ENCODE measurements around the gene PLA2R1. TPM values are rescaled to one million over a fixed set of nuclear protein-coding genes. Genes with fewer than 3 reads are reported as not detected.
"Not testable (repeated sequence)": the region's sequence is repeated elsewhere in the genome, so short reads cannot be mapped to it uniquely, and the experiment has no call there.

The PLA2R1 gene
- total and polyA plus RNA-seq, 7 experiments from 2014 or later = not detected

DNA sequence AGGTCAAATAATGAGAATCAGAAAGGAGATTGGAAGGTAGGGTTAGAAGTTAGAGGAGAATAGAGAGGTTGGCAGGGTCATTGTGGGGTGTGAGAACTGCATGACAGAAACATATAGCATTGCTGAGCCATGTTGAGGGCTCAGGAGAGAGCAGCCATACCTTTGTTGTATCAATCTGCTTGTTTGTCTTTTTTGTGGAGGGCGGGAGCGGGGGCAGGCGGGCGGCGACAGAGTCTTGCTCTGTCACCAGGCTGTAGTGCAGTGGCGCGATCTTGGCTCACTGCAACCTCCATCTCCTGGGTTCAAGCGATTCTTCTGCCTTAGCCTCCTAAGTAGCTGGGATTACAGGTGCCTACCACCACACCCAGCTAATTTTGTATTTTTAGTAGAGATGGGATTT, 23.8 kb downstream of the PLA2R1 start:
- H3K4me3 Mint-ChIP-seq; H3K4me1 ChIP-seq (ENCODE audit: control insufficient read depth in 2 of 2, insufficient read depth in 2 of 2, low read length in 2 of 2); H3K27ac ChIP-seq (ENCODE audit: low read depth, low read length); H3K36me3 ChIP-seq (ENCODE audit: control insufficient read depth in 2 of 3, insufficient read depth in 3 of 3, low read length in 3 of 3); CTCF ChIA-PET; H3K36me3 Mint-ChIP-seq; DNase-seq; POLR2A ChIA-PET; H3K9me3 Mint-ChIP-seq; ATAC-seq; H3K27me3 ChIP-seq (ENCODE audit: control insufficient read depth in 2 of 2, insufficient read depth in 2 of 2, low read length in 2 of 2); H3K27ac Mint-ChIP-seq; H3K4me3 ChIP-seq (ENCODE audit: low read length); intact Hi-C loops (cut with micrococcal nuclease); H3K9me3 ChIP-seq (ENCODE audit: control insufficient read depth in 2 of 3, low read length in 3 of 3); H3K4me1 Mint-ChIP-seq: not testable (repeated sequence)
- H3K27me3 Mint-ChIP-seq = peaks cover 0 to 20% (median 8%) of the 10 kb centered on the region in 5 donors

DNA sequence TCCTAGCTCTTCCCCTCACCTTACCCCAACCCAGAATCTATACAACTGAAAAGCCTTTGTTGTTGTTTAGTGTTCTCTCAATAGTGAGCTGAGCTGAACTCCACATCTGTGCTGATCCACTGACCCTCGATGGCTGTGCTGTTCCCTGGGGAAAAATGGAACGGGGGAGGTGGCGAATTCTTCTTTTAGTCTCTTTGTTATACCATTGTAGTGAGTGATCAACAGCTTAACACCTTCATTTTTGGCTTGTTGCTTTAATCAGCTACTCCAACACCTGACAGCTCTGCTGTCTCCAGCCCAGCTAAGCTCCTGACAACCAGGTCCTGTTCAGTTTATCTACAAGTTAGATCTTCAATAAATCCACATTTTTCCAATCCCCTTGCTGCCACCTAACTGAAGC, 25.7 kb downstream of the PLA2R1 start:
- intact Hi-C loops (cut with micrococcal nuclease) = no loop called here
- no peaks in the 10 kb centered on the region for H3K36me3 ChIP-seq (ENCODE audit: control insufficient read depth in 2 of 3, insufficient read depth in 3 of 3, low read length in 3 of 3)
- H3K36me3 Mint-ChIP-seq = no peaks in the 10 kb centered on the region
- POLR2A ChIA-PET = no interaction called here
- H3K4me1 ChIP-seq (ENCODE audit: control insufficient read depth in 2 of 2, insufficient read depth in 2 of 2, low read length in 2 of 2) = no peaks in the 10 kb centered on the region
- H3K9me3 Mint-ChIP-seq = no peaks in the 10 kb centered on the region
- peaks cover 0 to 7% (median 4%) of the 10 kb centered on the region in 5 donors for H3K27me3 Mint-ChIP-seq
- H3K27ac ChIP-seq (ENCODE audit: low read depth, low read length) = no peak overlapping the region
- no peak overlapping the region for H3K4me3 Mint-ChIP-seq
- no peak overlapping the region for H3K4me3 ChIP-seq (ENCODE audit: low read length)
- H3K27me3 ChIP-seq (ENCODE audit: control insufficient read depth in 2 of 2, insufficient read depth in 2 of 2, low read length in 2 of 2) = peaks cover 0 to 7% of the 10 kb centered on the region in 2 donors
- H3K9me3 ChIP-seq (ENCODE audit: control insufficient read depth in 2 of 3, low read length in 3 of 3) = no peaks in the 10 kb centered on the region
- peaks cover 0 to 2% (median 0%) of the 10 kb centered on the region in 7 donors for H3K4me1 Mint-ChIP-seq
- ATAC-seq (no peak), DNase-seq (no peak)
- H3K27ac Mint-ChIP-seq = no peak overlapping the region
- CTCF ChIA-PET = no interaction called here

DNA sequence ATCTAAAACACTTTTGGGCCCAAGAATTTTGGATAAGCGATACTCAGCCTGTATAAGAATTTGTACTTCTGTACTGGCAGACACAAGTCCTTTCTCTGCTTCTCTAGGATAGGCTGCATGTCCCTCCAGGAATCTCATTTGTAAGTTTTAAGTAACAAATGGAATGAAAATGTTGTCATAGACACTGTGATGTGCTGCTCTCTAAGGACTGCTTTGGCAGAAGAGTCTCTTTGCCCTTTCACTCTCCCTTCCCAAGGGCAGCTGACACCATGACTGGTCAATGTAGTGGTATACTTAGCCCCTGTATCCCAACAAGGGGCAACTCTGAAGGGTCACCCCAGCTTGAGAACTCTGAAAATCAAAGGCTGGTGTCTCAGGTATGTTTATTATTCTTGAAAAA, 27.3 kb downstream of the PLA2R1 start:
- Histone ChIP-seq H3K36me3 (ENCODE audit: control insufficient read depth in 2 of 3, insufficient read depth in 3 of 3, low read length in 3 of 3) (no peaks in the 10 kb centered on the region), H3K27me3 (ENCODE audit: control insufficient read depth in 2 of 2, insufficient read depth in 2 of 2, low read length in 2 of 2) (peaks cover 0 to 7% of the 10 kb centered on the region in 2 donors), H3K4me3 (ENCODE audit: low read length) (no peak overlapping the region), H3K9me3 (ENCODE audit: control insufficient read depth in 2 of 3, low read length in 3 of 3) (no peaks in the 10 kb centered on the region), H3K4me1 (ENCODE audit: control insufficient read depth in 2 of 2, insufficient read depth in 2 of 2, low read length in 2 of 2) (no peaks in the 10 kb centered on the region), H3K27ac (ENCODE audit: low read depth, low read length) (no peak overlapping the region)
- Mint-ChIP-seq H3K27ac (no peak overlapping the region), H3K36me3 (no peaks in the 10 kb centered on the region), H3K4me3 (no peak overlapping the region), H3K27me3 (peaks cover 0 to 4% (median 0%) of the 10 kb centered on the region in 5 donors), H3K4me1 (no peaks in the 10 kb centered on the region), H3K9me3 (no peaks in the 10 kb centered on the region)
- ChIA-PET CTCF (no interaction called here), POLR2A (no interaction called here)
- no peak for ATAC-seq
- intact Hi-C loops (cut with micrococcal nuclease) = no loop called here
- DNase-seq = no peak

DNA sequence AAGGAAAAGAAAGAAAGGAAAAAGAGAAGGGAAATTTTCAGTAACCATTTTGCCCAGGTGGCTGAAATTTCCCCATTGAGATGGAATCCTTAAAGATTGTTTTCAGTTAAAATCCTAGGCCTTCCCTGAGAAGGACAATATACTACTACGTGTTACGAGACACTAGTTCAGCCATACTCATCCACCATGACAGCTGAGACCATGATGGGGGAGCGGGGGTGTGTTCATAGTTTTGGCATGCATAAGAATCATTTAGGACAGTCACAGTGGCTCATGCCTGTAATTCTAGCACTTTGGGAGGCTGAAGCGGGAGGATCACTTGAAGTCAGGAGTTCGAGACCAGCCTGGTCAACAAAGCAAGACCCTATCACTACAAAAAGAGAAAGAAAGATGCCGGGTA, 28.0 kb downstream of the PLA2R1 start:
- H3K27me3 ChIP-seq (ENCODE audit: control insufficient read depth in 2 of 2, insufficient read depth in 2 of 2, low read length in 2 of 2) = peaks cover 0 to 7% of the 10 kb centered on the region in 2 donors
- H3K36me3 Mint-ChIP-seq = no peaks in the 10 kb centered on the region
- H3K4me3 Mint-ChIP-seq = no peak overlapping the region
- POLR2A ChIA-PET = no interaction called here
- intact Hi-C loops (cut with micrococcal nuclease) = no loop called here
- no peaks in the 10 kb centered on the region for H3K4me1 Mint-ChIP-seq
- H3K27me3 Mint-ChIP-seq = peaks cover 0 to 4% (median 0%) of the 10 kb centered on the region in 5 donors
- no peak overlapping the region for H3K27ac ChIP-seq (ENCODE audit: low read depth, low read length)
- no peaks in the 10 kb centered on the region for H3K9me3 Mint-ChIP-seq
- H3K36me3 ChIP-seq (ENCODE audit: control insufficient read depth in 2 of 3, insufficient read depth in 3 of 3, low read length in 3 of 3) = no peaks in the 10 kb centered on the region
- H3K9me3 ChIP-seq (ENCODE audit: control insufficient read depth in 2 of 3, low read length in 3 of 3) = no peaks in the 10 kb centered on the region
- no peak overlapping the region for H3K4me3 ChIP-seq (ENCODE audit: low read length)
- CTCF ChIA-PET = no interaction called here
- DNase-seq (no peak), ATAC-seq (no peak)
- no peaks in the 10 kb centered on the region for H3K4me1 ChIP-seq (ENCODE audit: control insufficient read depth in 2 of 2, insufficient read depth in 2 of 2, low read length in 2 of 2)
- no peak overlapping the region for H3K27ac Mint-ChIP-seq

DNA sequence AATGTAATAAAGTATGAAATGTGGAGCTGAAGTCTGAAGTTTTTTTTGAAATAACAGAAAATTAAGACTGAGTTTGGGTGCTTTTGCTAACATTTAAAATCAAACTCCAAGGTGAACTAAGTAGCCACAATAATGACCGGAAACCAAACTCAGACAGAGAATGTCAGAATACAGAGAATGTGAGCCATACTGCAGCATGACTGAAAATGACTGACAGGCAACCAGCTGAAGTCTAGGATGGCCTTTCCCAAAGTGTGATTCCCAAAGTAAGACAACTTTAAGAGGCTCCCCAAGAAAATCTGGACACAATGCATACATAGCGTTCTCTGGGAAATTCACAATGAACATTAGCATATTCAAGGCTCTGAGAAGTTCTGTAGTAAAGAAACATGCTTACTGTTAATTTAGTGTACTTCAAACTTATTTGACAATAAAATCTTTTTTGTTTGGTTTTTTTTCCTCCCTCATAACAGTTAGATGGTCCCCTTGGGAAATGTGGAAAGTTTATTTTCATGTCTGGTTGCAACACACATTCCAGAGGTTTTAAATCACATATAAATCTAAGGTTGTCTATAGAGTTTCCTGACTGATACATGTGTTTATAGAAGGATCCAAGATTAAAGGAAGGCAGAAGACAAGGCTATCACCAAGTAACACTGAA, 28.6 kb downstream of the PLA2R1 start:
- peaks cover 0 to 7% of the 10 kb centered on the region in 2 donors for H3K27me3 ChIP-seq (ENCODE audit: control insufficient read depth in 2 of 2, insufficient read depth in 2 of 2, low read length in 2 of 2)
- Mint-ChIP-seq H3K27ac (no peak overlapping the region), H3K4me1 (no peaks in the 10 kb centered on the region), H3K36me3 (no peaks in the 10 kb centered on the region), H3K4me3 (no peak overlapping the region), H3K27me3 (peaks cover 0 to 7% (median 2%) of the 10 kb centered on the region in 5 donors), H3K9me3 (no peaks in the 10 kb centered on the region)
- POLR2A ChIA-PET = no interaction called here
- no peaks in the 10 kb centered on the region for H3K36me3 ChIP-seq (ENCODE audit: control insufficient read depth in 2 of 3, insufficient read depth in 3 of 3, low read length in 3 of 3)
- intact Hi-C loops (cut with micrococcal nuclease) = no loop called here
- CTCF ChIA-PET = no interaction called here
- DNase-seq (no peak), ATAC-seq (no peak)
- H3K9me3 ChIP-seq (ENCODE audit: control insufficient read depth in 2 of 3, low read length in 3 of 3) = no peaks in the 10 kb centered on the region
- H3K4me1 ChIP-seq (ENCODE audit: control insufficient read depth in 2 of 2, insufficient read depth in 2 of 2, low read length in 2 of 2) = no peaks in the 10 kb centered on the region
- H3K4me3 ChIP-seq (ENCODE audit: low read length) = no peak overlapping the region
- H3K27ac ChIP-seq (ENCODE audit: low read depth, low read length) = no peak overlapping the region

DNA sequence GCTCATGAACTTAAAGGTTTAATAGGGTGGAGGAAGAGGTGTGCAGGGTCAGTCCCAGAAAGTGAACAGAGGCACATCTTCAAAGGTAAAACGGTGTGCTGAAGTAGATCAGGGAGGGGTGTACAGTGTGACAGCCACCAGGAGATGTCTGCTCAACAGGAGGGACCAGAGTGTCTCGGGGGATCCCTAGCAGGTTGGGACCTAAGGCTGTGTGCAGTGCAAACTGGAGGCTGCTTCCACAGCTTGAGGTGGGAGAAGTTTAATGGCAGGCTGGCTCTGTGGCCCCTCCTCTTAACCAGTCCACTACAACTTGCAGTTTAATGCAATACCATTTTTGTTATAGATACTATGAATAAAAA, 33.2 kb downstream of the PLA2R1 start:
- intact Hi-C loops (cut with micrococcal nuclease) = no loop called here
- peaks cover 0 to under 1% (median 0%) of the 10 kb centered on the region in 11 donors for H3K9me3 Mint-ChIP-seq
- H3K9me3 ChIP-seq (ENCODE audit: control insufficient read depth in 2 of 3, low read length in 3 of 3) = no peaks in the 10 kb centered on the region
- H3K27me3 Mint-ChIP-seq = peaks cover 6 to 17% (median 13%) of the 10 kb centered on the region in 5 donors
- no peaks in the 10 kb centered on the region for H3K4me1 Mint-ChIP-seq
- no peaks in the 10 kb centered on the region for H3K27me3 ChIP-seq (ENCODE audit: control insufficient read depth in 2 of 2, insufficient read depth in 2 of 2, low read length in 2 of 2)
- no peaks in the 10 kb centered on the region for H3K36me3 Mint-ChIP-seq
- ATAC-seq (no peak), DNase-seq (no peak)
- CTCF ChIA-PET = no interaction called here
- H3K4me3 Mint-ChIP-seq = no peak overlapping the region
- H3K36me3 ChIP-seq (ENCODE audit: control insufficient read depth in 2 of 3, insufficient read depth in 3 of 3, low read length in 3 of 3) = no peaks in the 10 kb centered on the region
- H3K4me3 ChIP-seq (ENCODE audit: low read length) = no peak overlapping the region
- no peak overlapping the region for H3K27ac Mint-ChIP-seq
- POLR2A ChIA-PET = no interaction called here
- H3K4me1 ChIP-seq (ENCODE audit: control insufficient read depth in 2 of 2, insufficient read depth in 2 of 2, low read length in 2 of 2) = no peaks in the 10 kb centered on the region
- no peak overlapping the region for H3K27ac ChIP-seq (ENCODE audit: low read depth, low read length)

DNA sequence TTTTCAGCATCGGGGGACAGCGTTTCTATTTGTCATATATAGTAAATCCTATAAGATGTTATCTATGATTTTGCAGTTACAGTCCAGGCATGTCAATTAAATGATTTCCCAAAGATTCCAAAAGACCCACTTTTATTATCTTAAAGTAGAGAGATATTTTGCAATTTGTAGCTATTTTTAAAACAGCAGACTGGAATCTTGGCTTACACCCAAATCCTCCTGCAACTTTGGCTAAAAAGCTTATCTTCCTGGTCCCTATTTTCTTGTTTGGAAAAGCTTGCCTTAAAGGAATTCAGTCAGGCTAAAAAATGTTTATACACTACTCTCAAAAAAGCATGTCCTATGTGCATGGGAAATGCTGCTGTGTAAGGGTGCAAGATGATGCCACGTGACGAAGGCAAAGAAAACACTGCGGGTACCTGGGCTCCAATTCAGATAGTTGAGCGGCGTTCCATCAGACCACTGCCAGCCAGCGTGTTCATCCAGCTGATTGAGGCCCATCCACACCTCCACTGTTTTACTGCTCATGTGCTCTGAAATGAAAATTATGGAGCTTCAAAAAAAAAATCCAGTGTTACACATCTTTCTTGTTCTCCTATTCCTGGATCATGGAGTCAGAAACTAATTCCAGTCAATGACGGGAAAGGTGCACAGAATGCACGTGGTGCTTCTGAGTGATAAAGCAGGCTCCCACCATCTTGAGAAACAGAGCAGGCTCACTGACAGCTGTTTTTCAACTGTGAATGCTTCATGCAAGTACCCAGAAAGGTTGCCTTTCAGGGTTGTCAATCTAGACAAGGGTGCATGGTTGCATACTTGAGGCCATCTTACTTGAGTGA, 33.8 kb downstream of the PLA2R1 start:
- intact Hi-C loops (cut with micrococcal nuclease) = no loop called here
- Histone ChIP-seq H3K36me3 (ENCODE audit: control insufficient read depth in 2 of 3, insufficient read depth in 3 of 3, low read length in 3 of 3) (no peaks in the 10 kb centered on the region), H3K27me3 (ENCODE audit: control insufficient read depth in 2 of 2, insufficient read depth in 2 of 2, low read length in 2 of 2) (no peaks in the 10 kb centered on the region), H3K9me3 (ENCODE audit: control insufficient read depth in 2 of 3, low read length in 3 of 3) (no peaks in the 10 kb centered on the region), H3K4me3 (ENCODE audit: low read length) (no peak overlapping the region), H3K27ac (ENCODE audit: low read depth, low read length) (no peak overlapping the region), H3K4me1 (ENCODE audit: control insufficient read depth in 2 of 2, insufficient read depth in 2 of 2, low read length in 2 of 2) (no peaks in the 10 kb centered on the region)
- no peak overlapping the region for H3K4me3 Mint-ChIP-seq
- peaks cover 0 to 4% (median 0%) of the 10 kb centered on the region in 11 donors for H3K9me3 Mint-ChIP-seq
- H3K27me3 Mint-ChIP-seq = peaks cover 6 to 20% (median 13%) of the 10 kb centered on the region in 5 donors
- no peak for DNase-seq
- no peak for ATAC-seq
- no peaks in the 10 kb centered on the region for H3K36me3 Mint-ChIP-seq
- H3K4me1 Mint-ChIP-seq = no peaks in the 10 kb centered on the region
- no peak overlapping the region for H3K27ac Mint-ChIP-seq
- ChIA-PET CTCF (no interaction called here), POLR2A (no interaction called here)

Data from naive thymus-derived CD4-positive, alpha-beta T cell (primary cell).